ENCODE results near the gene SS18L1.

Gene SS18L1

DNA sequence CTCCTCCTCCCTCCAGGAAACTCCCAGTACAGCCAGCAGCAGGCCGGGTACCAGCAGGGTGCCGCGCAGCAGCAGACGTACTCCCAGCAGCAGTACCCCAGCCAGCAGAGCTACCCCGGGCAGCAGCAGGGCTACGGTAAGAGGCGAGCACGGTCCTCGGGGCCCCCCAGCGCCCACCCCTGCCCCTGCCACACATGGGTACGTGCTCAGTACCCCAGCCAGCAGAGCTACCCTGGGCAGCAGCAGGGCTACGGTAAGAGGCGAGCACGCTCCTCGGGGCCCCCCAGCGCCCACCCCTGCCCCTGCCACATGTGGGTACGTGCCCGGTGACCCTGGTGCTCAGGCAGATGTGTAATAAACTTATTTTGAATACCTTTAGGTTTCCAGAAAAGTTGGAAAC lies 29.1 kb downstream of the SS18L1 start:
- H3K9me2 ChIP-seq (replicated peaks; ENCODE audit: insufficient read depth, low read length), result no peaks in the 10 kb centered on the region
- no peaks in the 10 kb centered on the region for H4K20me1 ChIP-seq (ENCODE audit: low read depth, low read length)
- no peaks in the 10 kb centered on the region for H3K36me3 ChIP-seq (ENCODE audit: low read length)
- no peaks in the 10 kb centered on the region for H3K9me3 ChIP-seq (ENCODE audit: insufficient read depth, low read length)
- no peaks in the 10 kb centered on the region for H3K27me3 ChIP-seq (ENCODE audit: low read length)
- no peaks in the 10 kb centered on the region for H3F3A ChIP-seq (ENCODE audit: insufficient read depth)
- H3K4me2 ChIP-seq (ENCODE audit: low read depth, low read length, poor library complexity, severe bottlenecking), result no peak overlapping the region
- TF ChIP-seq CTCF (IDR thresholded peaks at IDR 0.05; ENCODE audit: insufficient read depth, low read length, poor library complexity, severe bottlenecking) (no peak), EZH2phosphoT487 (conservative IDR thresholded peaks at IDR 0.05; ENCODE audit: low read length) (no peak)
- H3K9ac ChIP-seq (ENCODE audit: low read length), result no peak overlapping the region
- no peak overlapping the region for H2AFZ ChIP-seq (ENCODE audit: low read depth, low read length, severe bottlenecking)
- H3K4me3 ChIP-seq (ENCODE audit: insufficient read depth, low read length, poor library complexity, severe bottlenecking), result no peak overlapping the region
- H3K79me2 ChIP-seq (ENCODE audit: insufficient read depth, low read length), result no peaks in the 10 kb centered on the region
- H3K27ac ChIP-seq (ENCODE audit: low read depth, low read length), result no peak overlapping the region

DNA sequence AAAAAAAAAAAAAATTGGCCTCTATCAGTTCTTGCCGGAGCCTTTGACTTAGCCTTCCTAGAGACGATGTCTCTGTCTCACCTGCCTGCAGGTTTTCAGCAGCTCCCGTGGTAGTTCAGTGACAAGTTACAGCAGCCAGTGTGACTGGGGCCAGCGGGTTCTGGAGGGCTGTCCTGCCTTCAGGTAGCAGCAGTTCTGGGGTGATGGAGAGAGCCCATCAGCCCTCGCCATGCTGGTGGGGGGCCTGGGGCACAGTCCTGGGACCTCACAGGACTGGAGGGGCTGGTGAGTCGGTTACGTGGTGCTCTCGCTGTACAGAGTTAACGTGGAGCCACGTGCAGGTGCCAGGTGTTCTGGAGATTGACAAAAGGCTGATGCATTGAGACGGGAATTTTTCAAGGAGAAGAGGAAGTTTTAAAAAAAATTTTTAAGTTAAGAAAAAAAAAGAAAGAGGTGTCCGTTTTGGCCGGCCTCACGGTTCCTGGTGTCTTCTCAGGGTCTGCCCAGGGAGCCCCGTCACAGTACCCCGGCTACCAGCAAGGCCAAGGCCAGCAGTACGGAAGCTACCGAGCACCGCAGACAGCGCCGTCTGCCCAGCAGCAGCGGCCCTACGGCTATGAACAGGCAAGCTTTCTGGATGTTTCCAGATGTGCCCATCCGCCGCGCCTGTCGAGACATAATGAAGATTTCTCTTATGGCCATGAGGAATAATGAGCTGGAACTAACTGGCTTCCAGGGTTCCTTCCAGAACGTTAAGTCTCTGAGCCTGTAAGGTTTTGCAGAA lies 30.6 kb downstream of the SS18L1 start:
- Histone ChIP-seq H3K4me3 (ENCODE audit: insufficient read depth, low read length, poor library complexity, severe bottlenecking) (no peak overlapping the region), H3K27ac (ENCODE audit: low read depth, low read length) (no peak overlapping the region), H3K9me3 (ENCODE audit: insufficient read depth, low read length) (no peaks in the 10 kb centered on the region), H3K9ac (ENCODE audit: low read length) (no peak overlapping the region), H2AFZ (ENCODE audit: low read depth, low read length, severe bottlenecking) (no peak overlapping the region), H3F3A (ENCODE audit: insufficient read depth) (no peaks in the 10 kb centered on the region), H3K4me2 (ENCODE audit: low read depth, low read length, poor library complexity, severe bottlenecking) (no peak overlapping the region), H3K36me3 (ENCODE audit: low read length) (no peaks in the 10 kb centered on the region), H3K27me3 (ENCODE audit: low read length) (no peaks in the 10 kb centered on the region), H3K9me2 (replicated peaks; ENCODE audit: insufficient read depth, low read length) (no peaks in the 10 kb centered on the region), H4K20me1 (ENCODE audit: low read depth, low read length) (no peaks in the 10 kb centered on the region), H3K79me2 (ENCODE audit: insufficient read depth, low read length) (no peaks in the 10 kb centered on the region)
- no peak for TF ChIP-seq CTCF (IDR thresholded peaks at IDR 0.05; ENCODE audit: insufficient read depth, low read length, poor library complexity, severe bottlenecking)
- no peak for TF ChIP-seq EZH2phosphoT487 (conservative IDR thresholded peaks at IDR 0.05; ENCODE audit: low read length)

- H3K27me3 ChIP-seq (ENCODE audit: low read length), result no peaks in the 10 kb centered on the region
- H4K20me1 ChIP-seq (ENCODE audit: low read depth, low read length), result no peaks in the 10 kb centered on the region
- 0 out of 2 replicates have a peak, but pooled peaks cover under 1% of the 10 kb centered on the region for H3K36me3 ChIP-seq (ENCODE audit: low read length)
- TF ChIP-seq CTCF (IDR thresholded peaks at IDR 0.05; ENCODE audit: insufficient read depth, low read length, poor library complexity, severe bottlenecking), result no peak
- H2AFZ ChIP-seq (ENCODE audit: low read depth, low read length, severe bottlenecking), result no peak overlapping the region
- H3F3A ChIP-seq (ENCODE audit: insufficient read depth), result peaks cover 1% of the 10 kb centered on the region; the same call in 1 of the 2 replicates
- H3K4me2 ChIP-seq (ENCODE audit: low read depth, low read length, poor library complexity, severe bottlenecking), result no peak overlapping the region
- no peaks in the 10 kb centered on the region for H3K79me2 ChIP-seq (ENCODE audit: insufficient read depth, low read length)
- no peak overlapping the region for H3K9ac ChIP-seq (ENCODE audit: low read length)
- H3K27ac ChIP-seq (ENCODE audit: low read depth, low read length), result no peak overlapping the region
- no peaks in the 10 kb centered on the region for H3K9me2 ChIP-seq (replicated peaks; ENCODE audit: insufficient read depth, low read length)
- H3K9me3 ChIP-seq (ENCODE audit: insufficient read depth, low read length), result no peaks in the 10 kb centered on the region
- H3K4me3 ChIP-seq (ENCODE audit: insufficient read depth, low read length, poor library complexity, severe bottlenecking), result no peak overlapping the region
Measured at GRCh38 chr20:62174870-62175624, 31.5 kb downstream of the SS18L1 start.

All from SU-DHL-6 (cell line).